ENCODE data around the gene COL4A6.
"Not testable (repeated sequence)": the region's sequence is repeated elsewhere in the genome, so short reads cannot be mapped to it uniquely, and the experiment has no call there.

The COL4A6 gene

DNA sequence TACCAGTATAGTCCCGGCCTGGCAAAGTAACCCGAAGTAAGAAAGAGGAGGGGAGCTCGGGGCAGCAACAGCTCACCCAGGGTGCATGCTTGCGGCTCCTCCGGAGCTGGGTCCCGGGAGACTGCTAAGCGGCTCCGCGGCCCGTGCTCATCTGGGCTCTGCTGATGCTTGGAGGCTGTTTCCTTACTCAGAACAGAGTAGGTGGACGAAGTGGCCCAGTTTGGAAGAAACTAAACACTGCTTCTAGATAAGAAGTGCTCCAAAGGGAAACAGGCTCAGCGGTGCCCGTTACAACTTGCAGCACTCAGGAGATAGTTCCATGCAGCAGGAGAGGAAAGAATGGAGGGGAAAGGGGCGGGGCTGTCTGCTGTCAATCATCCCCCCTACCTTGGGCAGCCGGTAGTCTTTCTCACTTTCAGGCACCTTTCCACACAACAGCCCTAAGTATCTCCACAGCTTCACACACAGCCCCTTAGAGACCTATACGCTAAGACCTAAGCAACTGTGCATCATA is at the start of gene COL4A6:
Gene COL4A6, minus strand, starts transcription at position 313 of the 514 bp plus-strand sequence. Its CDS starts 226 bp downstream, at position 87.
- no peak for FAIRE-seq
- DNase-seq (ENCODE audit: low spot score) = no peak

DNA sequence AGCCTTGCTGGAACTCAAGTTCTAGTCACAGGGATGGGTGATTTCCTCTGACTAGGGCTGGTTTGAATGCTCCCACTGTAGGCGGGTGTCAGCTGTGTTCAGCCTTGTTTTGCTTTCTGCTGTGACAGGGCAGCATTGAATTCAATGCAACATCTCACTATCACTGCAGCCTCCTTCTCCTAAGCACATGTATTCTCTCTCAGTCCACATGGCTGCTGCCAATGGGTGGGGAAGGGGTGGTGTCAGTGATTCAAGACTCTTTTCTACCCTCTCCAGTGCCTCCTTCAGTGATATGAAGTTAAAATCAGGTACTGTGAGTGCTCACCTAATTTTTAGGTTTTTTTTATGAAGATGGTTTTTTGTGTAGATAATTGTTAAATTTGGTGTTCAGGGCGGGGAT is 47.7 kb upstream of the COL4A6 start:
- no peak for DNase-seq (ENCODE audit: low spot score)
- no peak for FAIRE-seq

DNA sequence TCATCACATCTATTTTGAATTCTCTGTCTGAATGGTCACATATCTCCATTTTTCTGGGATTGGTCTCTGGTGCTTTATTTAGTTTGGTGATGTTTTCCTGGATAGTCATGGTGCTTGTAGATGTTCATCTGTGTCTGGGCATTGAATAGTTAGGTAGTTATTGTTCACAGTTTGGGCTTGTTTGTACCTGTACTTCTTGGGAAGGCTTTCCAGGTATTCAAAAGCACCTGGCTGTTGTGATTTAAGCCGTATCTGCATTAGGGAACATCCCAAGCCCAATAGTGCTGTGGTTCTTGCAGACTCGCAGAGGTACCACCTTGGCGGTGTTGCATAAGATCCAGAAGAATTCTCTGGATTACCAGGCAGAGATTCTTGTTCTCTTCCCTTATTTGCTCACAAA is 46.0 kb upstream of the COL4A6 start:
- no peak for FAIRE-seq
- no peak for DNase-seq (ENCODE audit: low spot score)

DNA sequence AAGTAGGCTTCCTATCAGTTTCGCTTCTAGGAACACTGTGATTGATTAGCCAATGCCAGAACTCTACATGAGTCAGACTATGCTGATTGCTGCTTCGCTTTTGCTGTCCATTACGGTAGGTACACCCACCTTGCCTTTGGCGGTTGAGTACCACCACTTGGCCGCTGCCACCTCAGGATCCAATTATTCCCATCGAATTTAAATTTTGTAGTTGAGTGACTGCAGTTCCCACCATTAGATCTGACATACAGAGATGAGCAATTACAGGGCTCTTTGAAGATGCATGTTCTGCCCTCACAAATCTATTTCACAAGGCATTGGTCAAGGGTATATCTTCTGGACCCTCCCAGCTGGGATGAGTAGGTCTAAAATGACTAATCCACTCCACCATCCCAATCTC is 43.3 kb upstream of the COL4A6 start:
- not testable (repeated sequence) for FAIRE-seq; DNase-seq (ENCODE audit: low spot score)

DNA sequence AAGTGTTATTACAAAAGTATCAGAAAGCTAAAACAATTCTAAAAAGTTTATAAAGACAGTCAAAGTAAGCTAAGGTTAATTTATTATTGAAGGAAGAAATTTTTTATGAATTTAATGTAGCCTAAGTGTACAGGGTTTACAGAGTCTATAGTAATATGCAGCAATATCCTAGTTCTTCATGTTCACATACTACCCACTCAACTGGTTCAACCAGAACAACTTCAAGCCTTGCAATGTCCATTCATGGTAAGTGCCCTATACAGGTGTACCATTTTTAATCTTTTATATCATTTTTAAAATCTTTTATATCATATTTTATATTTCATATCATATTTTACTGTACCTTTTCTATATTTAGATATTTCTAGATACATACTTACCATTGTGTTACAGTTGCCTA is 35.8 kb upstream of the COL4A6 start:
- FAIRE-seq (no peak), DNase-seq (ENCODE audit: low spot score) (no peak)

DNA sequence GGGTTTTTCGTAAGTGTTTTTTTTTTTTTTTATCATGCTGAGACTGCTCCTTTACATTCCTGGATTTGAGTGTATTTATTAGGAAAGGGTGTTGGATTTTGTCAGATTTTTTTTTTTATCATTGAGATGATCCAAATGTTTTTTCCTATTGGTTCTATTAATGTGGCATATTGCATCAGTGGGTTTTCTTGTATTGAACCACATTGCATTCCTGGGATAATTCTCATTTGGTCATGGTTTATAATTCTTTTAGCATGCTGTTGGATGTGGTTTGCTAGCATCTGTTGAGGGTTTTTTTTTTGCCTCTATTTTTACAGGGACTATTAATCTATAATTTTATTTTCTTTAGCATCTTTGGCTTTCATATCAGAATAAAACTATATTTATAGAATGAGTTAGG is 30.3 kb upstream of the COL4A6 start:
- no peak for FAIRE-seq
- no peak for DNase-seq (ENCODE audit: low spot score)

DNA sequence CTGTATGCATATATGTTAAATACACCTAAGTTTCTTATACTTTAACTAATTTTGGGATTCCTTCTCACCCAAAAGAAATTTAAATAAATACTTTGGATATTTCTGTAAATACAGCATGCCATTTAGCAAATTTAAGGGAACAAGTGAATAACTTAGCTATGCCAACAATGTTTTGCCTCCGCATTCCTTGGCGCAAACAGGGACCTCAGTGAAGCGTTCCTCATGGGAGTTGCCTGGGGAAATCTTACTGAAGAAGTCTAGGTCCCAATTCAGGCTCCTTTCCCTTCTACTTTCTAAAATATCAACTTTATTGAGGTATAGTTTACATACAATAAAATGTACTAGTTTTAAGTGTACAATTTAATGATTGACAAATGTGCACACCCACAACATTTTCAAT is 26.4 kb upstream of the COL4A6 start:
- DNase-seq (ENCODE audit: low spot score) (no peak), FAIRE-seq (no peak)

DNA sequence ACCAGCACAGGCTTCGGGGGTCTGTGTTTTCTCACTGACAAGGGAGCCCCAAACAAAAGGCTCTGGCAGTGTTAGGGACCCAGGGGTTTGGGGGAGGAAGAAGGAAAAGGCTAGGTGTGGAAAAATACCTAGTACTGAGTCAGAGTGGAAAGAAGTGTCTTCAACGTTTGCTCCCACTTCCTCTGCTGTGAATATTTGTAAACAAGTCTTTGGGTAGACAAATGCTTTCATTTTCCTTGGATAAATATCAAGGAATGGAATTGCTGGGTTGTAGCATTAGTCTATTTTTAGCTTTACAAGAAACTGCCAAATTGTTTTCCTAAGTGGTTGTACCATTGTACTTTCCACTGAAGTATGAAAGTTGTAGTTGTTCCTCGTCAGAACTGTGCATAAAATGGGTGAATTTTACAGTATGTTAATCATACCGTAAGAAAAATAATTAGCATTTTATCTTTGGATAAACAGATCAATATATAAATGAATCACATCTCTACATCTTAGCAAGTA is 18.8 kb upstream of the COL4A6 start:
- no peak for DNase-seq (ENCODE audit: low spot score)
- FAIRE-seq = no peak

DNA sequence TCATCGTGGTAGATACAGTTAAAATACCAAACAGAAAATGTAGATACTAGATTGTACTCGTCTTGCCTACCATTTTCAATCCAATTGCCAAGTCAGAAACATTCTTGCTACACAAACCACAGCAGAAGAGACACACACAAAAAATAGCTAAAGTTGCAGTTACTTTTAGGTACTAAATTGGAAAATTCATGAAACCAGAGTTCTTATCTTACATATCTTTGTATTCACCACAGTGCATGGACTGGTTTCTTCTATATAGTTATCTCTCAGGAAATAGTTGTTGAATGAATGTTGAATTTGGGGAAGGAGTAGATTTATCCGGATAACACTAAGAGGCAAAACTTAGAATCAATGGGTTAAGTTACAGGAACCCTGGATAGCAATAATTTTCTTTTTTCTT is 15.6 kb upstream of the COL4A6 start:
- DNase-seq (ENCODE audit: low spot score) (no peak), FAIRE-seq (no peak)

DNA sequence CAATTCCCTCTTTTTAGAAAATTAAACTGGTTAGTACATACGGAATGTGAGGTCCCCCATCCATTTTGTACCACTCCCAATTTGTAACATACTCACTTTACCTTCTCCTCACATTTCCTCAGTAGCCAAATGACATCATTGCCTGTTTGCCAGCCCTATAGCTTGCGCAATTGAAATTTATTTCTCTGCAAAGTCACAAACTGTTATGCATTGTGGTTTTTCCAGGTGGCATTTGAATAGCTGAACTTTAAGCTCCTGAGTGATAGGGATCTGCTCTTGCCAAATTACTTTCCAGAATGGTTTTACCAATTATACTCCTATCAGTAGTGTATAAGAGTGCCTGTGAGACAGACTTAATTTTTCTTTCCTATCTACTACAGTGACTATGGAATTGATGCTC is 9.1 kb upstream of the COL4A6 start:
- FAIRE-seq (no peak), DNase-seq (ENCODE audit: low spot score) (no peak)

DNA sequence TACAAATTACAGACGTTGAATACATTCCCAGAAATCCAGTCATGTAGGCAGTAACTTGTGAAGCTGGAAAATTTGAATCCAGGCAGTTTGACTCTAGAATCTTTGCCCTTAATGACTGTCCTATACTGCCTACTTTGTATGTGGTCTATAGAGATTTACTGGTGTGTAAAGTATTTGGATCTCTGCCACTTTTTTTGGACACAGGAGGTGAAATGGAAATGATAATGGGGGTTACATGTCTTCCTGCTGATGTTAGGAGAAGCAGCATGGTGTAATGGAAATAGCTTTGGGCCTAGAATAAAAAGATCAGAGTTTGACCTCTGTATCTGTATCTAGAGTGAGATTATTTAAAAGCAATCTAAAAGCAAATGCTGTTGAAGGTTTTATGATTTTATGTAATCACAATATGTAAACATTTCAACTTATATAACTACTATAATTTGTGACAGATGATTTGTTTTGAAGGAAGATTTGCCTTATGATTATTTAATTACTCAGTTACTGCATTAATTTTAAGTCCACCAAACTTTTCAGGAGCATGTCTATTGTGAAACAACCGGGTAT is 4.8 kb upstream of the COL4A6 start:
- FAIRE-seq = no peak

DNA sequence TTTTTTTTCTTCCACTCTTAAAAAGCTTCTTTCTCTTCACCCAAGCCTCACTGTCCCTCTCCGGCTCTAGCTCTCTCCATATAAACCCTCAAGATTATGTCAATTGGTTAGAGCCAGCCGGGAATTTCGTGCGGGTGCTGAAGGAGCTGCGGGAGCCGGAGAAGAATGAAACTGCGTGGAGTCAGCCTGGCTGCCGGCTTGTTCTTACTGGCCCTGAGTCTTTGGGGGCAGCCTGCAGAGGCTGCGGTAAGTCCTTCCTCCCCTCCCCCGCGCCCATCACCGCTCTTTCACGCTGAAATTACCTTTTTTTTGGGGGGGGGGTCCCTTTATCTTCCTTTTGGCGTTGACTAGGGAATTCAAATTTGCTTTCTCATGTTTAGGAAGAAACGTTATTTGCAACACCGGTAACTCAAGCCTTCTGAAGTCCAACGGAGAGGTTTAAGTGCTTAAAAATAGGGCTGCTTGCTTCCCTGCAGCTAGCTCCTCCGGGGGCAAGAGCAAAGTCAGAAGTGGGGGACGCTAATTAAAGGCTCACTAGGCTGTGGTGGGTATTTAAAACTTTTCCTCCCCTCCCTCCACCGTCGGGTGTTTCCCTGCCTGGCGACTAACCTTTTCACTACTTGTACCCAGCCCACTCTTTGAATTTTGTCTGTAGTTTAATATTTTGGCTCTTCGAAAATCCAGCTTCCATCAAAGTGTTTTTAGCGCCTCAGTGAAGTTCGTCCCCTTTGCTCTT is 1.9 kb upstream of the COL4A6 start:
- no peak for FAIRE-seq
- DNase-seq (ENCODE audit: low spot score) = peak; percentile 4

More for the DNA sequence above, 4.8 kb upstream of the COL4A6 start:
- DNase-seq (ENCODE audit: low spot score) = no peak

DNA sequence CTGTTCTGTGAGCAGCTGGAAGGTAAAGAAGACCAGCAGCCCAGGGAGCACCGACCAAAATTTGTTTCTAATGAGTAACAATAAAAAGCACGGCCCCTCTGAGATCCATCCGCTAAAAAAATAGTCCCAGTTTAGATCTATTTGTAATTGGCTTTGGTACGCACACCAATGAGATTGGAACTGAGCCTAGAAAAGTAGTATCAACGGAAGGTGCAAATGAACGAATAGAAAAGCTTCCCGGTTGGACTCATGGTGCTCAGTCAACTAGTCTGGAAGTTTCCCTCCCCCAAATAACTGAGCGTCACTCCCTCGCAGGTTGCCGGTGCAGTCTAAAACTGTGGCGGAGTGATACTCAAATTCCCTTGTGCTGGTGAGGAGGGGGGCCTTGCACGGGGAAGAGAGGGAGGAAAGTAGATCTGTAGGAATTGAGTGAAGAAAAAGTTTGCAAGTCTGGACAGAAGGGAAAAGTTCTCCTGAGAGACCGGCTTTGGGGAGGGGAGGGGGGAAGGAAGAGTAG is 1.3 kb upstream of the COL4A6 start, which contains the start of gene COL4A5:
Gene COL4A5, plus strand, starts transcription at position 413 of the 517 bp plus-strand sequence. CDS start 288 bp downstream, outside the sequence.
- peak; percentile 52 for DNase-seq (ENCODE audit: low spot score)
- FAIRE-seq = no peak

DNA sequence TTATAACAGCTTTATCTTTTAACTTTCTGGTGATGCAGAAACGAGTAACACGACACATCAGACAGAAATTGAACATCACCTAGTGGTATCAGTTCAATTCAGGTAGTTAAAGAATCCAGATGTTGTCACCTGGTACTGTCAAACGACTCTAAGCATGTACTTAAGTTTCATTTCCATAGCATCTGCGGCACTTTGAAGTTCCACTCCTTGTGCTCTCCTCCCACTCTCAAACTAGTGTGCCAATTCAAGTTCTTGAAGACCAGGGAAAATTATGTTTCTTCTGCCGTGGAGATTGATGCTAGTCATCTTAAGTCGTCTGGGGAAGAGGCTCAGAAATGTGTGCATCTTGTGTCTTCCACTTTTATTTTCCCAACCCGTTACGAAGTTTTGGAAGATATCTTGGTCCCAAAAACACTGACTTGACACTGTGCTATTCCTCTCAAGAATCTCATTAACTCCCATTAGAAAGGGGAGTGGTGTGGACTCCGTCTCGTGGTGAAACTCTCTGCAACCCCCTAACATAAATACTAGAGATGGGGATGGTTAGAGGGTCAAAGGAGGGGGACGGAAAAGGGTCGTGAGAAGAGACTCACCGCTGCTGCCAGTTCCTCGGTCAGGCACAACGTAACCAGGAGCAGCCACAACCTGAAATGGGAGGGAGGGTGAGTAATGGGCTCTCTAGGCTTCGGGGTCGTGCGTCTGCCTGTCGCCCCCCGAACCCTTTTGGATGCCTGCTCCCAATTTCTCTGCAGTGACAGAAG is 693 bp downstream of the COL4A6 start:
- FAIRE-seq = no peak
- no peak for DNase-seq (ENCODE audit: low spot score)

DNA sequence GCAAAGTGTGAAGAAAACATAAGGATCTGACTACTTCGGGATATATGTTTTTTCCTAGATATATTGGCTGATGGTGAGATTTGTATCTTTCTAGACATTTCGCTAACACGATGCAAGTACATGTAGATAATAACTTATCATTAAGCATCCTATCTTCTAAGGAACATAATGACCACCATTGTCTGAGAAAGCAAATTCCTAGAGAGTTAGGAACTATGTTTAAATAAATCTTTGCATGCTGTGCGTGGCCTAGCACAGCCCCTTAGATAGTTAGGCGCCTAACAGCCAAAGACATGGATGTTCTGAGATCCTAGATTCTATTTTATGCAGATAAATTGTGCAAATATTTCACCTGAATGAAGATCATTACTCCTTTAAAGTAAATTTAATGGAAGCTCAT is 3.0 kb downstream of the COL4A6 start:
- no peak for FAIRE-seq
- DNase-seq (ENCODE audit: low spot score) = no peak

DNA sequence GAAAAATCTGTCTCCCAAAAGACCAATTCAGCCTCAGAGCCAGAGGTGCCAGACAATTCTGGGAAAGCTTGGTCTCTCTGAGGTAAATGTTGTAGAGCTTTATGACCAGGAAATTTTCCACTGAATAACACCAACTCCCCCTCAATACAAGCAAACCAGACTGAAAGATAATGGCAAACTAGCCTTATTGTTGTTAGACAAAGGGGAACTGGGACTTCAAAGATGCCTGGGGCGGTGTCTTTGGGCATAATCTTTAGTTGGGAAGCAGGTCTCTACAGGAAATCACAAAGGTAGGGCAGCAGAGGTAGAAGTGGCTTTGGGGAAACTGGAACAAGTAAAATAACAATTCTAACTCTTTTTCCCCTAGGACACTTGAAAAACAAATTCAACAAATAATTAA is 12.0 kb downstream of the COL4A6 start:
- DNase-seq (ENCODE audit: low spot score) (no peak), FAIRE-seq (no peak)

DNA sequence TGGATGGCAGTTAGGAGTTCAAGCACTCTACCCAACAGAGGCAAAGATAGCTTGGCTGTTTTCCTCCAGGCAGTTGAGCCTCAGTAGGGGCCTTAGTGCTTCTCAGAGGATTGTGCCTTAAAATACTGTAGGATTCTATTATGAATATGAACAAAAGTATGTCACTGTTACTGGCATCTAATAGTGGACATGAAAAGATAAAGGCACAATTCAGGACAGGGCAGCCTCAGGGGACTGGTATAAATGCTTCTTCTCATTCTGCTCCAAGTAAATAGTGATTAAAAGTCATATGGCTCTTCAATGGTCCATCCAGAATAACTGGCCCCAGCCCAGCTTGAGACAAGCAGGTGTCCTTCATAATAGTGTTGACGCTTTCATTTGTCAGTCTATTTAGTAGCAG is 17.7 kb downstream of the COL4A6 start:
- no peak for FAIRE-seq
- no peak for DNase-seq (ENCODE audit: low spot score)

DNA sequence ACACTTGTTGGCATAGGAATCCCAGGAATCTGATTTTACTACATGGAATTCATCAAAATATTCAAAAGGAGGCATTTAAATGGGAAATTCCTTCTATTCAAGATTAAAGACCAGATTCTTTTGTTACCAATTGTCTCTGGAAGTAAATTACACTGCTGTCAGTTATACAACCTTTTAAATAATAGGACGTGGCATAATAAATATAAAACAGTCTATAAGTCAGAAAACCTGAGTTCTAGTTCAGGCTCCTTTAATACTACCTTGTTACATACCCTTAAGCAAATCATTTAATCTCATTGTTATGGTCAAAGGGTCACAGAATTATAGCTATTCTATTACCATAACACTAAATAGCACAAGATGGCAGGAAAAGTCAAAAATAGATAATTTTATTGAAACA is 18.8 kb downstream of the COL4A6 start:
- DNase-seq (ENCODE audit: low spot score) = no peak
- no peak for FAIRE-seq

DNA sequence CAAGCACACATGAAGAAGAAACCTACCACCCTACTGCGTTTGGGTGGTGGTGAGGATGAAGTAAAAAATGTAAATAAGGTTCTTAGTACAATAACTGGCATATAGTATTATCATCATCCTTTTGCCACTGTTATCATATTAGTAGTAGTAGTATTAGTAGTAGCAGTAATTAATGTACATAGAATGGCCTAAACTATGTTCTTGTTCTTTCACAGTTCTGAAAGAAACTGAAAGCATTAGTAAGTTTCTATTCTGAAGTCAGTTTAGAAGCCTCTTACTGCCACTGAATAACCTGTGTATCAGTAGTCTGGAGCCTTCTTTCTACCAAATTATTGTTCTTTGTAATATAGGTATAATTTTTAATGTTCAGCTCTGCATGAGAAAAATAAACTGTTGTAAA is 21.0 kb downstream of the COL4A6 start:
- DNase-seq (ENCODE audit: low spot score) = no peak
- no peak for FAIRE-seq

DNA sequence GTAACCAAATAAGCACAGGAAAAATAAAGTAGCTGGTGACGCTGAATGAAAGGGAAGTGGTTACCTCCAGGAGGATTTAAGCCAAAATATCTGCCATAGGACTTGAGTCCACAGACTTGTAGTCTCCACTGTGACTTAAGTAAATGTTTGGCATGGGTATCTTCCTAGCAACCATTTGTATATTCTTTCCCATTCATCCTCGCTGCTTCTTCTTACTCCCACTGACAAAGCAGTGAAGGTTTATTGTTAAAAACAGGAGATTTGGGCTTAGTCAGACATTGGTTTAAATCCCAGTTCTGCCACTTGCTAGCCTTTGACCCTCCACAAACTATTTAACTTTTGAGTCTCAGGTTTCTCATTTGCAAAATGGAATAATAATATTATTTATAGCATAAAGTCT is 22.3 kb downstream of the COL4A6 start:
- FAIRE-seq (no peak), DNase-seq (ENCODE audit: low spot score) (no peak)

DNA sequence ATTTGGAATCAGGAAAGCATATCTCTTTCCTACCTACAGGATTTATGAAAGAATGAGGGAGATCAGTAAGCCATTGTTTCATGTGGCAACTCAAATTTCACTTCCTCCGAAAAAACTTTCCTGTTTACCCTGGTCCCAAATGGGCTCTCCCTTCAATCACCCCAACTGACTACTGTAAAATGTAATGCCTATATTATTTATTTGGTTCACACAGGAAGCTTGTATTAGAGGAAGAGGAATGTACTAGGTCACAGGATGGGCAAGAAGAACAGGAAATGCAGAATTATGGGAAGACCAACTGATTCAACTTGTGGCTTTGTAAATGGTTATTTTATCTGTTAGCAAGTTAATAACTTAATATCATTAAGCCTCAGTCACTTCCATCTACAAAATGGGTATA is 23.1 kb downstream of the COL4A6 start:
- no peak for FAIRE-seq
- DNase-seq (ENCODE audit: low spot score) = no peak

DNA sequence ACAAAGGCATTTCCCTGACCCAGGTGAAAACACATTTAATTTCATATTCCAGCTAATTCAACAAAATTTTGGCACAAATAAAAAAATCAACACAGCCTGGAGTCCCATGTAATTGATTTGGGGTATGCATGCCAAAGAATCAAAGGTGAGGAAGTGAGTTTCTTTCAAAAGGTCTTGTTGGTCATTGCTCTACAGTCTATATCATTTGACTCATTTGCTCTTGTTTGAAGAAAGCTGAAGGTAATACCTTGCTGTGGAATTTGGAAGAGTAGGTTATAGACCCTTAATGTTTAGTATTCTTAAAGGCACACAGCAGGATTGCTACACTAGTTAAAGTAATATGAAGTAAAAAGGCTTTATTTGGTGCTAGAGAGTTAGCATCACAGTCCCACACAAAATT is 25.4 kb downstream of the COL4A6 start:
- DNase-seq (ENCODE audit: low spot score) (no peak), FAIRE-seq (no peak)

All from urothelium cell line (cell line).